Left hindlimb (tissue), 1 donor: ENCODE results near the gene PDE9A.
A peak's percentile ranks its signal among the peaks of the same experiment; 100 is the strongest.

ENCODE experiments used
- DNase-seq: peaks from one replicate; pipeline ENCODE4 v3.0.0-alpha.2; 2018

PDE9A gene

GRCh38 chr21:42673633-42674328 lies 20.4 kb downstream of the PDE9A start:
- DNase-seq = no peak

GRCh38 chr21:42674351-42674940 lies 21.0 kb downstream of the PDE9A start:
- DNase-seq = peak; percentile 88

GRCh38 chr21:42675403-42675802 lies 22.0 kb downstream of the PDE9A start:
- no peak for DNase-seq

- DNase-seq = no peak
Measured at GRCh38 chr21:42676808-42677207, 23.4 kb downstream of the PDE9A start.

- peak; percentile 62 for DNase-seq
Measured at GRCh38 chr21:42677339-42678321, 24.2 kb downstream of the PDE9A start.

GRCh38 chr21:42678618-42679295 lies 25.3 kb downstream of the PDE9A start:
- no peak for DNase-seq

GRCh38 chr21:42679319-42680057 lies 26.1 kb downstream of the PDE9A start:
- no peak for DNase-seq

GRCh38 chr21:42680058-42680330 lies 26.6 kb downstream of the PDE9A start:
- DNase-seq = no peak

- no peak for DNase-seq
Measured at GRCh38 chr21:42680429-42680828, 27.0 kb downstream of the PDE9A start.

- DNase-seq = no peak
Measured at GRCh38 chr21:42681296-42682206, 28.1 kb downstream of the PDE9A start.

GRCh38 chr21:42682661-42683210 lies 29.3 kb downstream of the PDE9A start:
- no peak for DNase-seq

GRCh38 chr21:42683371-42684108 lies 30.1 kb downstream of the PDE9A start:
- no peak for DNase-seq

- no peak for DNase-seq
Measured at GRCh38 chr21:42684109-42684916, 30.9 kb downstream of the PDE9A start.

GRCh38 chr21:42685036-42685435 lies 31.6 kb downstream of the PDE9A start:
- no peak for DNase-seq

- DNase-seq = no peak
Measured at GRCh38 chr21:42685954-42686500, 32.6 kb downstream of the PDE9A start.

- DNase-seq = no peak
Measured at GRCh38 chr21:42687796-42688195, 34.4 kb downstream of the PDE9A start.

GRCh38 chr21:42688226-42688840 lies 34.9 kb downstream of the PDE9A start:
- DNase-seq = peak; percentile 10

- DNase-seq = peak; percentile 28
Measured at GRCh38 chr21:42688841-42689371, 35.5 kb downstream of the PDE9A start.
